WTC11 (cell line): ENCODE results near the gene DTL. TPM values are rescaled to one million over a fixed set of nuclear protein-coding genes. Genes with fewer than 3 reads are reported as not detected.

Source experiments
- ATAC-seq: fragments of 200-7000 bp; cut with Tn5 transposase; 2 replicates; pipeline ENCODE4 v1.10.0; 2021; ENCODE audit warnings: mild to moderate bottlenecking, moderate library complexity
- CTCF ChIA-PET: fragments of 300-600 bp; sonication (Branson Sonifier 250); formaldehyde crosslinking; loops from one replicate; lab custom pipeline; 2021; ENCODE audit warnings: antibody characterized with exemption; lab: Charles Lee
- POLR2A ChIA-PET: fragments of 350-600 bp; sonication (Branson Sonifier 250); formaldehyde crosslinking; loops from one replicate; lab custom pipeline; 2021; ENCODE audit warnings: antibody characterized with exemption; lab: Charles Lee
- DNase-seq: peaks from one replicate; pipeline ENCODE4 v3.0.0; 2021; ENCODE audit warnings: low spot score
- H3K27ac Mint-ChIP-seq: 2 replicates; pipeline ENCODE4 v1.8.0; 2021; ENCODE audit warnings: mixed read lengths
- H3K27me3 Mint-ChIP-seq: 2 replicates; pipeline ENCODE4 v1.8.0; 2021; ENCODE audit warnings: low read depth, mild to moderate bottlenecking, moderate library complexity, mixed read lengths
- H3K36me3 Mint-ChIP-seq: 2 replicates; pipeline ENCODE4 v1.8.0; 2021; ENCODE audit warnings: mixed read lengths
- H3K4me1 Mint-ChIP-seq: 2 replicates; pipeline ENCODE4 v1.8.0; 2022; ENCODE audit warnings: mixed read lengths
- H3K4me3 Mint-ChIP-seq: 2 replicates; pipeline ENCODE4 v1.8.0; 2021; ENCODE audit warnings: mild to moderate bottlenecking, moderate library complexity, mixed read lengths
- H3K9me3 Mint-ChIP-seq: 2 replicates; pipeline ENCODE4 v1.8.0; 2021; ENCODE audit warnings: mixed read lengths
- ARID4B ChIP-seq: sonication (generic); formaldehyde crosslinking; IDR thresholded peaks from 2 replicates; pipeline ENCODE4 v1.8.0; 2023; ENCODE audit warnings: missing genetic modification reagents, mild to moderate bottlenecking, borderline replicate concordance
- ATF1 ChIP-seq: sonication (generic); formaldehyde crosslinking; IDR thresholded peaks from 2 replicates; pipeline ENCODE4 v1.8.1; 2023; ENCODE audit warnings: mild to moderate bottlenecking, moderate library complexity, missing genetic modification reagents
- CBFB ChIP-seq: sonication (generic); formaldehyde crosslinking; IDR thresholded peaks from 2 replicates; pipeline ENCODE4 v1.8.1; 2022; ENCODE audit warnings: mild to moderate bottlenecking, low read depth, missing genetic modification reagents
- E2F5 ChIP-seq: sonication (generic); formaldehyde crosslinking; IDR thresholded peaks from 2 replicates; pipeline ENCODE4 v1.8.1; 2022; ENCODE audit warnings: mild to moderate bottlenecking, moderate library complexity, missing genetic modification reagents
- ETV6 ChIP-seq: sonication (generic); formaldehyde crosslinking; IDR thresholded peaks from 2 replicates; pipeline ENCODE4 v1.8.1; 2022; ENCODE audit warnings: mild to moderate bottlenecking, missing genetic modification reagents
- HMGXB4 ChIP-seq: sonication (generic); formaldehyde crosslinking; IDR thresholded peaks from 2 replicates; pipeline ENCODE4 v1.8.1; 2023; ENCODE audit warnings: mild to moderate bottlenecking, moderate library complexity, missing genetic modification reagents
- IRF1 ChIP-seq: sonication (generic); formaldehyde crosslinking; IDR thresholded peaks from 2 replicates; pipeline ENCODE4 v1.8.0; 2023; ENCODE audit warnings: missing genetic modification reagents
- JUN ChIP-seq: sonication (generic); formaldehyde crosslinking; IDR thresholded peaks from 2 replicates; pipeline ENCODE4 v1.8.0; 2023; ENCODE audit warnings: mild to moderate bottlenecking, missing genetic modification reagents
- MXD4 ChIP-seq: fragments of 250-450 bp; sonication (Bioruptor Pico); IDR thresholded peaks from 2 replicates; pipeline ENCODE4 v1.8.0; 2021; ENCODE audit warnings: mild to moderate bottlenecking, moderate library complexity, borderline replicate concordance
- NFATC4 ChIP-seq: fragments of 250-450 bp; sonication (Bioruptor Pico); IDR thresholded peaks from 2 replicates; pipeline ENCODE4 v1.9.0; 2021; ENCODE audit warnings: mild to moderate bottlenecking
- NFYB ChIP-seq: sonication (generic); formaldehyde crosslinking; conservative IDR thresholded peaks from 2 replicates; pipeline ENCODE4 v1.8.0; 2022; ENCODE audit warnings: low read depth, missing genetic modification reagents
- OVOL2 ChIP-seq: fragments of 250-450 bp; sonication (Bioruptor Pico); IDR thresholded peaks from 2 replicates; pipeline ENCODE4 v1.9.0; 2021; ENCODE audit warnings: mild to moderate bottlenecking, borderline replicate concordance
- RORB ChIP-seq: fragments of 250-450 bp; sonication (Bioruptor Pico); IDR thresholded peaks from 2 replicates; pipeline ENCODE4 v1.9.0; 2021; ENCODE audit warnings: mild to moderate bottlenecking
- TP53 ChIP-seq: sonication (generic); formaldehyde crosslinking; IDR thresholded peaks from 2 replicates; pipeline ENCODE4 v1.8.1; 2023; ENCODE audit warnings: mild to moderate bottlenecking, missing genetic modification reagents
- ZBTB21 ChIP-seq: sonication (generic); formaldehyde crosslinking; IDR thresholded peaks from 2 replicates; pipeline ENCODE4 v1.8.1; 2023; ENCODE audit warnings: mild to moderate bottlenecking, missing genetic modification reagents, borderline replicate concordance
- ZNF281 ChIP-seq: sonication (generic); formaldehyde crosslinking; IDR thresholded peaks from 2 replicates; pipeline ENCODE4 v1.8.0; 2023; ENCODE audit warnings: mild to moderate bottlenecking, missing genetic modification reagents
- ZNF423 ChIP-seq: fragments of 250-450 bp; sonication (Bioruptor Pico); IDR thresholded peaks from 2 replicates; pipeline ENCODE4 v2.1.2; 2022; ENCODE audit warnings: mild to moderate bottlenecking, moderate library complexity
- ZNF425 ChIP-seq: fragments of 250-450 bp; sonication (Bioruptor Pico); conservative IDR thresholded peaks from 2 replicates; pipeline ENCODE4 v1.9.0; 2021; ENCODE audit warnings: mild to moderate bottlenecking
- total RNA-seq: library from RNA; stranded (reverse); gene quantifications from 3 replicates; pipeline ENCODE4 v1.2.3, GENCODE V29; 2021
- TF ChIP-seq, protein P1 (sequence below): fragments of 200-600 bp; IDR thresholded peaks from 2 replicates; pipeline ENCODE4 v1.8.0; 2022; ENCODE audit warnings: antibody characterized with exemption

The DTL gene
- total RNA-seq, 1 experiment from 2014 or later, result 52.3 TPM

GRCh38 chr1:212035835-212036605 is 472 bp downstream of the DTL start (continued):
- no peak for TF ChIP-seq ETV6 (CRISPR knock-in tag)
- TF ChIP-seq ARID4B (CRISPR knock-in tag), result peak; percentile 24; the same call in 1 of the 2 replicates
- no peak for TF ChIP-seq CBFB (CRISPR knock-in tag)
- TF ChIP-seq MXD4 (CRISPR knock-in tag), result no peak
- TF ChIP-seq E2F5 (CRISPR knock-in tag), result 0 out of 2 replicates have a peak, but pooled peaks have one; percentile 54
- TF ChIP-seq, all 79 proteins: peak for 5

DNA sequence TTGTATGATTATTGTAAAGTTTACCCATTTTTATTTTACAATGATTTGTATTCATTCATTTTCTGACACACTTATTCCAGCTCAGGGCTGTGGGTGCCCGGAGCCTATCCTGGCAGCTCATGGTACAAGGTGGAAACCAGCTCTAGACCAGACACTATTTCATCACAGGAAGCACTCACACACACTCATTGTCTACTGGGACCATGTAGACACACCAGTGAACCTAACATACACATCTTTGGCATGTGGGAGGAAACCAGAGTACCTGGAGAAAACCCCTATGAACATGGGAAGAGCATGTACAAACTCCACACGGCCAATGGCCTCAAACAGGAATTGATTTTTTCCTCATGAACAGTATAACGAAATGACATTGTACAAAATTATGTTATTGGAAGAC is 2.4 kb downstream of the DTL start:
- POLR2A ChIA-PET, result no interaction called here
- DNase-seq, result no peak
- H3K36me3 Mint-ChIP-seq, result peaks cover 11% of the 10 kb centered on the region
- H3K4me3 Mint-ChIP-seq, result peak overlapping the region; percentile 98; the same call in 1 of the 2 replicates
- peaks cover 3% of the 10 kb centered on the region; the same call in 1 of the 2 replicates for H3K27me3 Mint-ChIP-seq
- ATAC-seq, result no peak
- H3K27ac Mint-ChIP-seq, result no peak overlapping the region
- H3K4me1 Mint-ChIP-seq, result peaks cover 32% of the 10 kb centered on the region
- H3K9me3 Mint-ChIP-seq, result peaks cover 3% of the 10 kb centered on the region; the same call in 1 of the 2 replicates
- CTCF ChIA-PET, result interaction anchor here (0.9 kb wide), 1 partner anchor 285 kb away, joined by 3 read pairs; no protein-coding TSS in a partner anchor
- TF ChIP-seq IRF1 (CRISPR knock-in tag) (no peak), ZNF425 (CRISPR knock-in tag) (no peak), ZNF423 (CRISPR knock-in tag) (no peak), NFYB (CRISPR knock-in tag) (no peak), TP53 (CRISPR knock-in tag) (no peak), ZNF281 (CRISPR knock-in tag) (no peak), RORB (CRISPR knock-in tag) (no peak), JUN (CRISPR knock-in tag) (no peak), ATF1 (CRISPR knock-in tag) (no peak), HMGXB4 (CRISPR knock-in tag) (no peak), ZBTB21 (CRISPR knock-in tag) (no peak), OVOL2 (CRISPR knock-in tag) (no peak), NFATC4 (CRISPR knock-in tag) (no peak)
- TF ChIP-seq, protein P1, sequence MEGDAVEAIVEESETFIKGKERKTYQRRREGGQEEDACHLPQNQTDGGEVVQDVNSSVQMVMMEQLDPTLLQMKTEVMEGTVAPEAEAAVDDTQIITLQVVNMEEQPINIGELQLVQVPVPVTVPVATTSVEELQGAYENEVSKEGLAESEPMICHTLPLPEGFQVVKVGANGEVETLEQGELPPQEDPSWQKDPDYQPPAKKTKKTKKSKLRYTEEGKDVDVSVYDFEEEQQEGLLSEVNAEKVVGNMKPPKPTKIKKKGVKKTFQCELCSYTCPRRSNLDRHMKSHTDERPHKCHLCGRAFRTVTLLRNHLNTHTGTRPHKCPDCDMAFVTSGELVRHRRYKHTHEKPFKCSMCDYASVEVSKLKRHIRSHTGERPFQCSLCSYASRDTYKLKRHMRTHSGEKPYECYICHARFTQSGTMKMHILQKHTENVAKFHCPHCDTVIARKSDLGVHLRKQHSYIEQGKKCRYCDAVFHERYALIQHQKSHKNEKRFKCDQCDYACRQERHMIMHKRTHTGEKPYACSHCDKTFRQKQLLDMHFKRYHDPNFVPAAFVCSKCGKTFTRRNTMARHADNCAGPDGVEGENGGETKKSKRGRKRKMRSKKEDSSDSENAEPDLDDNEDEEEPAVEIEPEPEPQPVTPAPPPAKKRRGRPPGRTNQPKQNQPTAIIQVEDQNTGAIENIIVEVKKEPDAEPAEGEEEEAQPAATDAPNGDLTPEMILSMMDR, result no peak
